ENCODE measurements around the gene NAALADL2.

GRCh38 chr3:175082631-175083030, 223.5 kb downstream of the NAALADL2 start:
- TF ChIP-seq CTCF (conservative IDR thresholded peaks at IDR 0.05 in 1 of 2, IDR thresholded peaks at IDR 0.05 in 1 of 2; ENCODE audit: extremely low read depth in 1 of 2, insufficient read depth in 1 of 2, low read depth in 1 of 2, low read length in 2 of 2) (no peak), EZH2 (IDR thresholded peaks at IDR 0.05; ENCODE audit: borderline replicate concordance, low read length) (no peak)

Measured in mammary epithelial cell (primary cell).